HG03280 (cell line): ENCODE data around the gene CERS2.

Source experiments
- ATAC-seq: cut with Tn5 transposase; IDR thresholded peaks from one replicate; pipeline ENCODE4 v1.9.1; 2021; ENCODE audit warnings: mild to moderate bottlenecking, moderate library complexity; ENCODE audit not compliant: unreplicated experiment

CERS2 gene

GRCh38 chr1:150997949-150998348, 23.3 kb upstream of the CERS2 start:
- ATAC-seq, result no peak

DNA sequence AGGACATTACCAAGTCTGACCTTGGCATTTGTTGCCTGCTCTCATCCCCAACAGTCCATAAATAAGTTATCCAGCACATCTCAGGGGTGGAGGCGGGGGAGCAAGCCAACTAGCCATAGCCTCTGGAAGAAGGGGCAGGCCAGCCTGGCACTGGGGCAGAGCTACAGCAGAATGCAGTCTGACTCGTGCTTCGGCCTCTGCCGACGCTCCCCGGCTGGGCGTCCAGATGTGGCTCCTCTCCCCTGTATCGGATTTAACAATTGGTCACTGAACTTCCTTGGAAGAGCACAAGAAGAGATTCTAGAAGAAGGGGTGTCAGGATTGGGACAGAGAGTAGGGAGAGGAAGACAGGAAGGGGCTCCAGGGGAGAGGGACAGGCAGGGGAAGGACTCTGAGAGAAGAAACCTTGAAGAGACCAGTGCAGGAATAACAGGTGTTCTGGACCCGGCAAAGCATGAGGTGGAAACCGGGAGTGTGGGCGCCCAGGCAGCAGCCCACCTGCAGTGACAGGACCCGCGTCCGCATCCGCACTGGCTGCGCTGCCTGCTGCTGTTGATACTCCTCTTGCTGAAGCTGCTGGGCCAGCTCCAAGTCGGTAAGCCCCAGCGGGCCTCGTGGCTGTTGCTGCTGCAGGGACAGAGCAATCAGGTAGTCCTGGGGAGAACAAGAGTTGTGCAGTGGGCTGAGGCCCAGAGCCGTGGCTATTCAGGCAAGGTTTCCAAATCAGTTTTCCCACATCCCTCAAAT, 22.7 kb upstream of the CERS2 start:
- ATAC-seq, result no peak

- ATAC-seq, result no peak
These were observed 21.3 kb upstream of the CERS2 start for GRCh38 chr1:150995896-150996295.

GRCh38 chr1:150995460-150995859, 20.8 kb upstream of the CERS2 start:
- no peak for ATAC-seq

GRCh38 chr1:150994248-150994647, 19.6 kb upstream of the CERS2 start:
- ATAC-seq, result no peak

DNA sequence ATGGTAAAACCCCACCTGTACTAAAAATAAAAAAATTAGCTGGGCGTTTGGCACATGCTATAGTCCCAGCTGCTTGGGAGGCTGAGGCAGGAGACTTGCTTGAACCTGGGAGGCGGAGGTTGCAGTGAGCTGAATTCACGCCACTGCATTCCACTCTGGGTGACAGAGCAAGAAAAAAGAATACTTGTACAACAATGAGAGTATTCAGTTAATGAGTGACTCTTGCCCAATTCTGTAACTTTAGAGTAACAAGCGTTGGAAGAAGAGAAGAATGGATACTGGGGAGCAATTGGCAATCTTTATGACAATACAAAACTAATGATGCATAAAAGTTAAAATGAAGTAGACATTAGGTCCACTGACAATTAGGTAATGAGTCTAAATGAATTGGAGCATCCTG, 18.0 kb upstream of the CERS2 start:
- no peak for ATAC-seq

GRCh38 chr1:150987924-150988323, 13.3 kb upstream of the CERS2 start:
- no peak for ATAC-seq

DNA sequence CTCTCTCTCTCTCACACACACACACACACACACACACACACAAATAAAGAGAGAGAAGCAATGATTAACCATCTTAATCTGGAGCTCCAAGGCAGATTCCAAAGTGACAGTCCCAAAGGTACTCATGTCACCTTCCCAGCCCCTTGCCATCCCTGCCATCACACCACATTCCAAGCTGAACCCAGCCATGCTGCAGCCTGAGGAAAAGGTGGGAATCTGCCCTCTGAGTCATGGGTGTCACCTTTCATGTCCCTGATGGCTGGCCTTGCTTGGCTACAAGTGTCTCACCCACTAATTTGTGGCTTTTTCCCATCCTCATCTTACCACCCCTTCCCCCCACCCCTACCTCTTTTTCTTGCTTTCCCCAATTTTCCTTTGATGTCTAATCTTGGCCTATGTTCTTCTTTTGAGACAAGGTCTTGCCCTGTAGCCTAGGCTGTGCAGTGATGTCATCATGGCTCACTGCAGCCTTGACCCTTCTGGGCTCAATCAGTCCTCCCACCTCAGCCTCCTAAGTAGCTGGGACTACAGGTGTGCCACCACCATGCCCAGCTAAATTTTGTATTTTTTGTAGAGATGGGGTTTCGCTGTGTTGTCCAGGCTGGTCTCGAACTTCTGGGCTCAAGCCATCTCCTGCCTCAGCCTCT, 10.7 kb upstream of the CERS2 start:
- ATAC-seq, result no peak

- no peak for ATAC-seq
These were observed 7.4 kb upstream of the CERS2 start, which contains the start of gene ANXA9 for GRCh38 chr1:150981805-150982712. Gene ANXA9 (plus strand): TSS chr1:150982292. CDS start chr1:150983106, 814 bp downstream.

GRCh38 chr1:150981177-150981804, 6.7 kb upstream of the CERS2 start:
- no peak for ATAC-seq

GRCh38 chr1:150979092-150980056, 4.7 kb upstream of the CERS2 start:
- peak; percentile 47 for ATAC-seq

- no peak for ATAC-seq
These were observed 2.5 kb upstream of the CERS2 start for GRCh38 chr1:150976879-150977694.

DNA sequence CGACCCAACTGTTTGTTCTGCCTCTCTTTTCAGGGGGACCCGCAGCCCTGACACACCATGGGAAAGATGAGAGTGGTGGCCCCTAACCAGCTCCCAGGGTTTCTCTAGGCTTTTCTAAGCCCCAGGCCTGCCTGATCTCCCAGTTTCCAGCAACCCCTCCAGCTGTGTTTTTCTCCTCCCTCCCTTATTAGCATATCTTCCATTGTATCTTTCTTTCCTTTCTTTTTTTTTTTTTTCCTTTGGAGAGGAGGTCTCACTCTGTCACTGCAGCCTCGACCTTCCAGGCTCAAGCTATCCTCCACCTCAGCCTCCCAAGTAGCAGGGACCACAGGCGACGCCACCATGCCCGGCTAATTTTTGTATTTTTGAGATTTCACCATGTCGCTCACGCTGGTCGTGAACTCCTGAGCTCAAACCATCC, 1.8 kb upstream of the CERS2 start:
- no peak for ATAC-seq

DNA sequence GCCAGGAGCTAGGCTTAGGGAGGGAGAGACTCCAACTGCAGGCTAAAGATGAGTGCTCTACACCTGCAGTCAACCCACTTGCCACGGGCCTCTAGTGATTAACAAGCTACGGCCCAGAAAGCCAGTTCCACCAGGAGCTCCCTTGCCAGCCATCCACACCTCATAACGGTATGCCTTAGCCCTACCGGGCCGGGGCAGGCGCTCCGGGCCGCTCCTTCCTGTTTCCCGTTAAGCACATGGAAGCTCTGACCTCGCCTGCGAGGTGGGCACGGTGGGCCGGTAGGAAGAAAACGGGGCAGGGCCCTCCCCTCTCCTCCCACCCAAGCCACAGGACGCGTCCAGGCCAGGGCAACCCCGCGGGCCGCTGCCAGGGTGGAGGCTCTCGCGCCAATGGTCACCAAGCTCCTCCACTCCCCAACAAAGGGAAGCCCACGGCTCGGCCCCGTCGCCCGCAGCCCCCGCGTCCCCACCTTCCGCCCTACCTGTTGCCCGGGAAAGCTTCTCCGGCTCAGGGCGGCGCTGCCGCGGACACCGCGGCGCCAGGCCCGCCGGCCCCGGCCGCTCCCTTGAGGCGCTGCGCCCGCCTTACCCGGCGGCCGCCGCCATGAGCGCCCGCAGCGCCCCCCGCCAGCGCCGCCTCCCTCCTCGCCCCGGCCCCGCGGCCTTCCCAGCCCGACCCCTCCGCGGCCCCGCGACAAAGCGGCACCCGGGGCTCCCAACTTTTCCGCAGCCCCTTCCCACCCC, 627 bp downstream of the CERS2 start:
- peak; percentile 49 for ATAC-seq

DNA sequence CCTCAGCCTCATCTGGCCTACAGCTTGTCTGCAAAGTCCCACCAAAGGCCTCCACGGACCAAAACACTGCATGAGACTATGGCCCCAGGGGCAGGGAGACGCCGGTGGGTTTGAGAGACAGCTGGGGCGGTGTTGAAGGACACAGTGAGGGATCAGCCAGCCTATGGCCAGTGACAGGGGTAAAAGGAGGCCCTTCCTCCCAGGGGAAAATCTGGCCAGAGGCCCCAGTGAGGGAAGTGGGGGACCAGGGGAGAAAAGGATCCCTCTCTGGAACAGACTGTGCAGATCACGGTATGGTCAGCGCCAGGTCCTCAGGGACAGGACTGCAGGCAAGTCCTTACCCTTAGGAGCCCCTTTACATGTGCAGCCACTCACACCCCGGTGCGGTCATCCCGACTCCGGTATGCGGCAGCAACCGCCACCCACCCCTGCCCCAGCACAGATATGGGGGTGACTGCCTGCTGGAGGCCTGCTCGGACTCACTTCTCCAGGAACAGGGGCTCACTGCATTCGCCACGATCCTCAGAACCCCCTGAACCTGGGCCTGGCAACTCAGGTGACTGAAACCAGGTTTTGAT, 1.3 kb downstream of the CERS2 start:
- no peak for ATAC-seq

- no peak for ATAC-seq
These were observed 2.2 kb downstream of the CERS2 start for GRCh38 chr1:150972417-150972940.

DNA sequence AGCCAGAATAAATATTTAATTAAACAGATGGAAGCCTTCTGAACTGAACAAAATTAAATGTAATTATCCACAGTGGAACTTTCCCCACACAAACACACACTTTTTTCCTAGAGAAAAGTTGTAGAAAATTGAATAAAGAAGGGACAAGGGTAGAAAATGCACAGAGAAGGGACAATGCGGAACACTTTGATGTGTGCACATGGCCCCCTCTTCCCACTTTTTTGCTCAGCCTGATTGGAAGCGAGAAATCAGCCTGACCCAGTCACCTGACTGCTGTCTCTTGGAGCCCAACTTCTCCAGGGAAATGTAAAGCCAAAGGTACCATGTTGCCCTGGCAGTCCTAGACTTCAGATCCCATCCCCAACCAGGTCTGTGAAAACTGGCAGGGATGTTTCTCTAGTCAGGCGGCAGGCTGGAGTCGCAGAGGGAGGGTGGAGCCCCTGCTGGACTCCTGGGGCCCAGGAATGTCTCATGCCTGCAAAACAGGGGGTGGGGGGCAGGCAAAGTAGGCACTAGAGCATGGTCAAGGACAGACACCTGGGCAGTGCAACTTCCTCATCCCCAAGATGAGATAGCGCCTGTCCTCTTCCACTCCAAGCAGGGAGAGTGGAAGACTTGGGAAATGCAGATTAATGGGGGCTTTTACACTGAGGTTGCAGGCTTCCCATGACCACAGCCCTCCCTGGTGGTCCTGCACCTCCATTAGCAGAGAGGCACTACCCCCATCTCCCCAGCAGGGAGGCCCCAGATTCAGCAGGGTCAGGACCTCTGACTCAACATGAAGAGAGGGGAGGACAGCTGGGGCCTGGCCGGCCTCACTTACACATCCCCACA, 2.8 kb downstream of the CERS2 start:
- ATAC-seq, result no peak
